ENCODE results near the gene HDAC4.

HDAC4 gene

DNA sequence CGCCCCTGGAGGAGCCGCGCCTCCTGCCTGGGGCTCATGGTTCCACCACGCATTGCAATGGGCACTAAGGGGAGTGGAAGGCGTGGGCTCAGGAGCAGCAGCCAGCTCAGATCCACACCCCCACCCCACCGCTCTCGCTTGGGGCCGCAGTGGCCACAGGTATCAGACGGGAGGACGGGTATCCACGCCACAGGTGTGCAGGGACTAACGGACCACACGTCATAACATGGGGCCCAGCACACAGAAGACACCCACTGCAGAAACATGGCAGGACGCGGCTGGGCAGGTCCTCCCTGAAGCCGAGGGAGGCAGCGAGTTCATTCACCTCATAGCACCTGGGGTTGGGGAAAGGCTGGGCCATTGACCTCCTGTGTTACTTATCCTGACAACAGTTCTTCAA is 13.0 kb downstream of the HDAC4 start:
- no peaks in the 10 kb centered on the region for H3K36me3 ChIP-seq (replicated peaks; ENCODE audit: insufficient read depth, low read length)
- no peak overlapping the region for H3K27ac ChIP-seq (ENCODE audit: low read length)
- no peak overlapping the region for H3K4me3 ChIP-seq (ENCODE audit: low read length)
- no peaks in the 10 kb centered on the region for H3K27me3 ChIP-seq (replicated peaks; ENCODE audit: insufficient read depth, low read length)
- H3F3A ChIP-seq (ENCODE audit: insufficient read depth, low read length): no peaks in the 10 kb centered on the region
- no peak overlapping the region for H3K9ac ChIP-seq (ENCODE audit: low read length)
- peaks cover 49% of the 10 kb centered on the region for H3K79me2 ChIP-seq (ENCODE audit: low read length)
- no peak for DNase-seq
- H3K9me3 ChIP-seq (replicated peaks; ENCODE audit: insufficient read depth, low read length): no peaks in the 10 kb centered on the region
- H3K4me1 ChIP-seq (ENCODE audit: low read length): no peaks in the 10 kb centered on the region
- H4K20me1 ChIP-seq (ENCODE audit: insufficient read depth, low read length): no peaks in the 10 kb centered on the region
- H3K4me2 ChIP-seq (ENCODE audit: low read depth, low read length): no peak overlapping the region
- no peaks in the 10 kb centered on the region for H3K9me2 ChIP-seq (replicated peaks; ENCODE audit: insufficient read depth, low read length)
- no peak overlapping the region for H2AFZ ChIP-seq (ENCODE audit: low read length)
- TF ChIP-seq, protein P1, sequence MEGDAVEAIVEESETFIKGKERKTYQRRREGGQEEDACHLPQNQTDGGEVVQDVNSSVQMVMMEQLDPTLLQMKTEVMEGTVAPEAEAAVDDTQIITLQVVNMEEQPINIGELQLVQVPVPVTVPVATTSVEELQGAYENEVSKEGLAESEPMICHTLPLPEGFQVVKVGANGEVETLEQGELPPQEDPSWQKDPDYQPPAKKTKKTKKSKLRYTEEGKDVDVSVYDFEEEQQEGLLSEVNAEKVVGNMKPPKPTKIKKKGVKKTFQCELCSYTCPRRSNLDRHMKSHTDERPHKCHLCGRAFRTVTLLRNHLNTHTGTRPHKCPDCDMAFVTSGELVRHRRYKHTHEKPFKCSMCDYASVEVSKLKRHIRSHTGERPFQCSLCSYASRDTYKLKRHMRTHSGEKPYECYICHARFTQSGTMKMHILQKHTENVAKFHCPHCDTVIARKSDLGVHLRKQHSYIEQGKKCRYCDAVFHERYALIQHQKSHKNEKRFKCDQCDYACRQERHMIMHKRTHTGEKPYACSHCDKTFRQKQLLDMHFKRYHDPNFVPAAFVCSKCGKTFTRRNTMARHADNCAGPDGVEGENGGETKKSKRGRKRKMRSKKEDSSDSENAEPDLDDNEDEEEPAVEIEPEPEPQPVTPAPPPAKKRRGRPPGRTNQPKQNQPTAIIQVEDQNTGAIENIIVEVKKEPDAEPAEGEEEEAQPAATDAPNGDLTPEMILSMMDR (IDR thresholded peaks at IDR 0.05; ENCODE audit: low read length): no peak
- no peak for TF ChIP-seq EZH2 (optimal IDR thresholded peaks at IDR 0.05; ENCODE audit: low read depth, low read length)
- TF ChIP-seq EZH2phosphoT487 (IDR thresholded peaks at IDR 0.05; ENCODE audit: low read length): no peak

DNA sequence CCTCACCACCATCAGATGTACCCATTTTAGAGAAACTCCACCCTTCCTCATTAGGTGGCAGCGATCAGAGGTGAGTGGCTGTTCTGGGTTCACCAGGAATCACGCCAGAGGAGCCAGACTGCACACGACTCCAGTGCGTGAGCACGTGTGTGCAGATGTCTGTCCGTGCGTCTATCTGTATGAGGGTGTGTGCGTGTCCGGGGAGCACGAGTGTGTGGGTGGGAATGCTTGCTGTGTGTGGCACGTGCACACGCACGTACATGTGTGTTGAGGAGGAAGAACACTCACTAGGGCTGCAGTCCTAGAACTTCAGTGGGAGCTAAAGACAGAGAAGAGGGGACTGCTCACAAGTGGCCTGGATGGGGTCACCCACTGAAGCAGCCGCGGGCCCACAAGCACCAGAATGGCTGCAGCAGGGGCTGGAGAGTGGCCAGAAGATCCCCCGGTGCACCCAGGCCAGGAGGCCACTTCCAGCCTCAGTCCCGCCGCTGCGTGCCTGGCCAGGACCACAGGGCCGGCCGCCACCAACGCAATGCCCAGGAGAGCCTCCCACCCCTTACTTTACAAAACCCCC is 13.9 kb downstream of the HDAC4 start:
- no peaks in the 10 kb centered on the region for H3K36me3 ChIP-seq (replicated peaks; ENCODE audit: insufficient read depth, low read length)
- no peak overlapping the region for H3K4me3 ChIP-seq (ENCODE audit: low read length)
- no peak overlapping the region for H3K27ac ChIP-seq (ENCODE audit: low read length)
- H3K9ac ChIP-seq (ENCODE audit: low read length): no peak overlapping the region
- H3K27me3 ChIP-seq (replicated peaks; ENCODE audit: insufficient read depth, low read length): no peaks in the 10 kb centered on the region
- H3K9me3 ChIP-seq (replicated peaks; ENCODE audit: insufficient read depth, low read length): no peaks in the 10 kb centered on the region
- H3K9me2 ChIP-seq (replicated peaks; ENCODE audit: insufficient read depth, low read length): no peaks in the 10 kb centered on the region
- H3K4me1 ChIP-seq (ENCODE audit: low read length): no peaks in the 10 kb centered on the region
- TF ChIP-seq, protein P1 (IDR thresholded peaks at IDR 0.05; ENCODE audit: low read length): no peak
- no peak for TF ChIP-seq EZH2phosphoT487 (IDR thresholded peaks at IDR 0.05; ENCODE audit: low read length)
- TF ChIP-seq EZH2 (optimal IDR thresholded peaks at IDR 0.05; ENCODE audit: low read depth, low read length): no peak
- peaks cover 40% of the 10 kb centered on the region for H3K79me2 ChIP-seq (ENCODE audit: low read length)
- no peaks in the 10 kb centered on the region for H3F3A ChIP-seq (ENCODE audit: insufficient read depth, low read length)
- H3K4me2 ChIP-seq (ENCODE audit: low read depth, low read length): no peak overlapping the region
- H4K20me1 ChIP-seq (ENCODE audit: insufficient read depth, low read length): no peaks in the 10 kb centered on the region
- DNase-seq: no peak
- no peak overlapping the region for H2AFZ ChIP-seq (ENCODE audit: low read length)

DNA sequence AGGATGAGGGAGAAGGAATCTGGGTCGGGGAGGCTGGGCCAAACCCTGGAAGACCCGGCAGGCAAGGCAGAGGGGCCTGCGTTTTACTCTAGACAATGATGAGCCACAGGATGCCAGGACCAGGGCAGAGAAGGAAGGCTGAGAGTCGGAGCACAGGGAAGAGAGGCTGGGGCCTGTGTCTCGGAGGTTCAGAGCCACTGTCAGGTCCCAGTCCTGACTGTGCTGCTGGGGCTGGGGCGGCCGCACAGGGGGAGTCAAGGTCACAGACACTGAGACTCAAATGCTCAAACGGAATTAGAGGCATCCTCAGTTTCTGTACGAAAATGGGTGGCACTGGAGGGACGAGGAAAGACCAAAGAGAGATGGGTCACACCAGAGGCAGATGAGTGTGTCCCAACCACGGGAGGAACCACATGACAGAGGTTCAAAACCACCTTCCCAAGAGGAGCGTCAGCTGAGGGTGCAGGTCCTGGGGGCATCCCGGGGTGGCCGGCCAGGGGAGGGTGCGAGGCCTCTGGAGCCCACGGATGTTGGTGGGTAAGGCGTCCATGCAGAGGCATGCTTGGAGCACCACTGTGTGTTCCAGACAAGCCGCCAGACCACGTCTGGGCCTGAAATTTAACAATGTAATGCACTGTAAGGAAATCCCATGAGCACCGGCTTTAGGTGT is 14.7 kb downstream of the HDAC4 start:
- Histone ChIP-seq H3K27ac (ENCODE audit: low read length) (no peak overlapping the region), H4K20me1 (ENCODE audit: insufficient read depth, low read length) (no peaks in the 10 kb centered on the region), H3K4me1 (ENCODE audit: low read length) (no peaks in the 10 kb centered on the region), H3K4me3 (ENCODE audit: low read length) (no peak overlapping the region), H3K9me3 (replicated peaks; ENCODE audit: insufficient read depth, low read length) (no peaks in the 10 kb centered on the region), H3K27me3 (replicated peaks; ENCODE audit: insufficient read depth, low read length) (no peaks in the 10 kb centered on the region), H3K9me2 (replicated peaks; ENCODE audit: insufficient read depth, low read length) (no peaks in the 10 kb centered on the region), H3F3A (ENCODE audit: insufficient read depth, low read length) (no peaks in the 10 kb centered on the region), H3K9ac (ENCODE audit: low read length) (no peak overlapping the region), H3K79me2 (ENCODE audit: low read length) (peaks cover 32% of the 10 kb centered on the region), H3K36me3 (replicated peaks; ENCODE audit: insufficient read depth, low read length) (no peaks in the 10 kb centered on the region), H3K4me2 (ENCODE audit: low read depth, low read length) (no peak overlapping the region), H2AFZ (ENCODE audit: low read length) (no peak overlapping the region)
- no peak for TF ChIP-seq EZH2phosphoT487 (IDR thresholded peaks at IDR 0.05; ENCODE audit: low read length)
- TF ChIP-seq, protein P1 (IDR thresholded peaks at IDR 0.05; ENCODE audit: low read length): no peak
- no peak for TF ChIP-seq EZH2 (optimal IDR thresholded peaks at IDR 0.05; ENCODE audit: low read depth, low read length)
- DNase-seq: no peak
